Gastrocnemius medialis (tissue), 4 donors: ENCODE data around the gene NUBPL.

Experiments
- CTCF ChIP-seq, 5 experiments: fragments of 450-650 bp in 3 of 5; fragments of 200-600 bp in 2 of 5; sonication (generic) in 2 of 5; IDR thresholded peaks in 4 of 5; conservative IDR thresholded peaks in 1 of 5; 1 replicate in 4 of 5; 2 replicates in 1 of 5; pipeline ENCODE4 v1.5.1; 2016 to 2019; ENCODE audit warnings: antibody characterized with exemption in 5 of 5, mild to moderate bottlenecking in 3 of 5, moderate library complexity in 3 of 5
- POLR2A ChIP-seq, 2 donors: fragments of 450-650 bp; IDR thresholded peaks; one replicate each; pipeline ENCODE4 v1.6.1; 2017; ENCODE audit warnings: antibody characterized with exemption in 2 of 2, mild to moderate bottlenecking in 2 of 2, moderate library complexity in 2 of 2

DNA sequence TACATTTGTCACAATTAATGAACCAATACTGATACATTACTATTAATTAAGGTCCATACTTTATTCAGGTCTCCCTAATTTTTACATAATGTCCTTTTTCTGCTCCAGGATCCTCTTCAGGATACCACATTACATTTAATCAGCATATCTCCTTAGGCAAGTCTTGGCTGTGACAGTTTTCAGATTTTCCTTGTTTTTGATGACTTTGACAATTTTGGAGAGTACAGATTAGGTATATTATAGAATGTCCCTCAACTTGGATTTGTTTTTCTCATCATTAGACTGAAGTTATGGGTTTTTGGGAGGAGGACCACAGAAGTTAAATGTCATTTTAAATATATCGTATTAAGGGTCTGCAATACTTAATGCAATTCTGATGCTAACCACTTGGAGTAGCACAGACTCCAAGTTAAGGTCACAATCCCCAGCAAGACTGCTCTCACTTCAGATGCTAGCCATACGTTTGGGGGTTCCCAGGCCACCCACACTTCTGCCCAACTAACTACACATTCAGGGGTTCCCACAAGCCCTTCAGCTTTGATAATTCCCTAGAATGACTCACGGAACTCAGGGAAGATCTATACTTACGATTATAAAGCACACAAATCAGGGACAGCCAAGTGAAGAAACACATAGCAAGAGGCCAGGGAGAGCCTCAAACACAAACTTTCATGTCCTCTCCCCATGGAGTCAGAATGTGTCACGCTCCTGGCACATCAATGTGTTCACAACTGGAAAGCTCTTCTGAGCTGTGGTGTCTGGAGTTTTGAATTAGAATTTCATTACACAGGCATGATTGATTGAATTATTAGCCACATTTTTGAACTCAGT is 17.0 kb upstream of the NUBPL start:
- TF ChIP-seq CTCF (IDR thresholded peaks at IDR 0.05 in 4 of 5, conservative IDR thresholded peaks at IDR 0.05 in 1 of 5) (no peak), POLR2A (IDR thresholded peaks at IDR 0.05) (no peak)
